HG02938 (cell line): Measurements from ENCODE around the gene LZTS2.
"Not testable (repeated sequence)": the region's sequence is repeated elsewhere in the genome, so short reads cannot be mapped to it uniquely, and the experiment has no call there.

Source experiments
- ATAC-seq: cut with Tn5 transposase; IDR thresholded peaks from one replicate; pipeline ENCODE4 v1.9.1; 2021; ENCODE audit warnings: mild to moderate bottlenecking, moderate library complexity; ENCODE audit not compliant: unreplicated experiment

LZTS2 gene

GRCh38 chr10:101031128-101031795, 31.7 kb downstream of the LZTS2 start, which contains the start of the genes PDZD7 and SFXN3:
Gene PDZD7, minus strand, starts transcription at chr10:101031129. Its CDS starts 910 bp downstream, at chr10:101030219.
Gene SFXN3, plus strand, starts transcription at chr10:101031234. Its CDS starts 3,461 bp downstream, at chr10:101034695.
- ATAC-seq, result peak; percentile 71

- ATAC-seq, result peak; percentile 49
These were observed 32.4 kb downstream of the LZTS2 start for GRCh38 chr10:101031796-101032636.

GRCh38 chr10:101032637-101033224, 33.1 kb downstream of the LZTS2 start:
- peak; percentile 22 for ATAC-seq

- no peak for ATAC-seq
These were observed 33.7 kb downstream of the LZTS2 start for GRCh38 chr10:101033276-101033675.

GRCh38 chr10:101034404-101034803, 34.8 kb downstream of the LZTS2 start:
- not testable (repeated sequence) for ATAC-seq

GRCh38 chr10:101035314-101035713, 35.7 kb downstream of the LZTS2 start:
- ATAC-seq, result no peak

- no peak for ATAC-seq
These were observed 36.5 kb downstream of the LZTS2 start for GRCh38 chr10:101035916-101036702.

GRCh38 chr10:101036726-101037125, 37.1 kb downstream of the LZTS2 start:
- ATAC-seq, result no peak

- no peak for ATAC-seq
These were observed 38.9 kb downstream of the LZTS2 start for GRCh38 chr10:101038484-101038883.

- no peak for ATAC-seq
These were observed 40.5 kb downstream of the LZTS2 start for GRCh38 chr10:101040061-101040460.

- no peak for ATAC-seq
These were observed 41.2 kb downstream of the LZTS2 start for GRCh38 chr10:101040851-101041250.

GRCh38 chr10:101041252-101041761, 41.7 kb downstream of the LZTS2 start:
- peak; percentile 60 for ATAC-seq

- no peak for ATAC-seq
These were observed 42.5 kb downstream of the LZTS2 start for GRCh38 chr10:101042118-101042517.

- ATAC-seq, result peak; percentile 87
These were observed 43.2 kb downstream of the LZTS2 start for GRCh38 chr10:101042667-101043362.

- ATAC-seq, result no peak
These were observed 43.7 kb downstream of the LZTS2 start for GRCh38 chr10:101043363-101043707.

GRCh38 chr10:101044117-101044516, 44.5 kb downstream of the LZTS2 start:
- ATAC-seq, result no peak

- ATAC-seq, result no peak
These were observed 47.0 kb downstream of the LZTS2 start for GRCh38 chr10:101046332-101047238.

- no peak for ATAC-seq
These were observed 47.7 kb downstream of the LZTS2 start for GRCh38 chr10:101047268-101047667.
